Adrenal gland (tissue), 12 donors: ENCODE results near the gene NAGS. TPM values are rescaled to one million over a fixed set of nuclear protein-coding genes. Genes with fewer than 3 reads are reported as not detected.

ENCODE experiments used
- DNase-seq, 7 donors: peaks; one replicate each; pipeline ENCODE4 v3.0.0-alpha.2; 2019 to 2020
- H3K27ac ChIP-seq, 5 donors: fragments of 200-600 bp; sonication (generic) in 4 of 5; 1 replicate in 3 of 5; 2 replicates in 2 of 5; pipeline versions ENCODE4 v1.5.1 to v1.8.0; 2016 to 2020; ENCODE audit warnings: mild to moderate bottlenecking in 1 of 5
- H3K27me3 ChIP-seq: fragments of 200-600 bp; 2 replicates; pipeline ENCODE4 v1.8.0; 2021
- H3K36me3 ChIP-seq, 2 donors: fragments of 200-600 bp; replicated peaks in 1 of 2; 1 replicate in 1 of 2; 2 replicates in 1 of 2; pipeline versions ENCODE4 v1.5.1 to v1.8.0; 2018 to 2022
- H3K4me1 ChIP-seq, 2 donors: fragments of 200-600 bp; replicated peaks in 1 of 2; 1 replicate in 1 of 2; 2 replicates in 1 of 2; pipeline versions ENCODE4 v1.5.1 to v1.8.0; 2018 to 2021
- H3K4me3 ChIP-seq, 4 donors: fragments of 200-600 bp; sonication (generic) in 3 of 4; one replicate each; pipeline ENCODE4 v1.5.1; 2016 to 2018
- H3K9me3 ChIP-seq, 3 donors: fragments of 200-600 bp; sonication (generic) in 1 of 3; replicated peaks in 1 of 3; 1 replicate in 2 of 3; 2 replicates in 1 of 3; pipeline versions ENCODE4 v1.5.1 to v1.8.0; 2016 to 2021
- POLR2A ChIP-seq, 2 donors: fragments of 450-650 bp; IDR thresholded peaks; one replicate each; pipeline ENCODE4 v1.6.1; 2017; ENCODE audit warnings: antibody characterized with exemption in 2 of 2, mild to moderate bottlenecking in 2 of 2, moderate library complexity in 1 of 2
- WGBS, 4 donors: extraction: QIAGEN DNeasy Blood & Tissue Kit in 2 of 4; methylation state at CpG; one replicate each; pipeline versions ENCODE4 v1.1.5 to v1.1.7; 2013 to 2017; 5-methylcytosine and 5-hydroxymethylcytosine counted together
- intact Hi-C, 2 donors: fragments of 100-400 bp; cut with DNase I; formaldehyde crosslinking; loops; one replicate each; pipeline versions ENCODE4 v1.14.1 to v1.15.0; 2022 to 2023
- polyA plus RNA-seq, 3 donors: library from polyadenylated mRNA; stranded (reverse); fragments of 200-250 nt in 2 of 3; fragments of 350-450 nt in 1 of 3; fragmentation: Illumina TruSeq in 1 of 3; extraction: RNeasy Lipid Tissue Mini Kit (QIAGEN cat#74804) in 1 of 3; gene quantifications; one replicate each; pipeline ENCODE4 v1.2.3, GENCODE V29; 2013 to 2014
- total RNA-seq, 9 donors: library from RNA; depleted of rRNA in 4 of 9; stranded (reverse); fragments of >200 nt in 4 of 9; fragments of 120-200 nt in 1 of 9; fragmentation: NEBNext Ultra II Directional in 1 of 9; extraction: Animal tissue kit (Norgen Biotek cat#: 25700) in 1 of 9; gene quantifications; one replicate each; pipeline versions ENCODE4 v1.1.0 to v1.2.4, GENCODE V29; 2013 to 2023
- TF ChIP-seq, protein P1 (sequence below), 6 experiments: fragments of 450-650 bp in 4 of 6; fragments of 200-600 bp in 2 of 6; sonication (generic) in 1 of 6; IDR thresholded peaks; 1 replicate in 5 of 6; 2 replicates in 1 of 6; pipeline versions ENCODE4 v1.5.1 to v1.8.0; 2016 to 2021; ENCODE audit warnings: antibody characterized with exemption in 6 of 6, mild to moderate bottlenecking in 2 of 6, moderate library complexity in 1 of 6
- donor health status: healthy with polysubstance abuse.
- donor health status: Bipolar disorder and iron deficiency.
- donor health status: DM: yes; HTN: yes; CAD: no.
- donor health status: DM: no; HTN: no; CAD: no.
- donor health status: DM: no; HTN: no; CAD: no.
- donor health status: DM: yes; HTN: yes; CAD: no.

The NAGS gene
- total and polyA plus RNA-seq, 12 donors: 0.22 to 4.4 (median 1.1) TPM

DNA sequence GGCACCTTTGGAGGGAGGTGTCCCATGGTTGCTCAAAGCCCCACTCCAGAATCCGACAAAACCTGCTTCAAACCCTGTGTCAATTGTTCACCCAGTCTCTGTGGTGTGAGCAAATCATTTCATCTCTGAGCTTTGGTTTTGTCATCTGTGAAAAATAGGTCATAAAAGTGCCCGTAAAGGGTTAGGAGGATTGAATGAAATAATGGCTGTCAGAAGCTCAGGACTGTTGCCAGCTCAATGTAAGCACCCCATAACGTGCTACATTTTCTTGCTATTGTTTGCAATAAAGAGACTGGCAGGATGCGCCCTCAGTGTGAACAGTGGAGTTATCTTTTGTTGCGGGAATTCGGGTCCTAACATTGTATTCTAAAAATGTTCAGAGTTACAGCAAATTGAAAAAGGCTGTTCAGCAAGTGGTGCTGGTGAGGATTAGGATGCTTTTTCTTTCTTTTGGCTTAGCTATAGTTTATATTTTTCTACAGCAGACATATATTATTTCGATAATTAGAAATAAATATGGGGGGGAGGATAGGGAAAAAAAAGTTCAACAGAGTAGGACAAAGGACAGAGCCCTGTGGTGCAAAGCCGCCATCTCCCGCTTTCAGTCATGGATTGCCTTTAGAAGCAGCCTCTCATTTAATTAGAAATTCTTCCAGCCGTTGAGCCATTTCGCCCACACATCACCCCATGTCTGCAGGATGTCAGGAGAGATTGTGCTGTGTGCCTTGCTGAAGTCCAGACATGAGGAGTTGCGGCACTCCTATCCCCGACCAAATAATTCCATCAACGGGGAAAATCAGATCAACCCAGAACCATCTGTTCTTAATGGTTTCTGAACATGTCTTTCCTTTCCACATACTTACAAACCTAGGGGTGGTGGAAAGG is 29.8 kb upstream of the NAGS start:
- no peak for TF ChIP-seq POLR2A (IDR thresholded peaks at IDR 0.05)
- TF ChIP-seq, protein P1, sequence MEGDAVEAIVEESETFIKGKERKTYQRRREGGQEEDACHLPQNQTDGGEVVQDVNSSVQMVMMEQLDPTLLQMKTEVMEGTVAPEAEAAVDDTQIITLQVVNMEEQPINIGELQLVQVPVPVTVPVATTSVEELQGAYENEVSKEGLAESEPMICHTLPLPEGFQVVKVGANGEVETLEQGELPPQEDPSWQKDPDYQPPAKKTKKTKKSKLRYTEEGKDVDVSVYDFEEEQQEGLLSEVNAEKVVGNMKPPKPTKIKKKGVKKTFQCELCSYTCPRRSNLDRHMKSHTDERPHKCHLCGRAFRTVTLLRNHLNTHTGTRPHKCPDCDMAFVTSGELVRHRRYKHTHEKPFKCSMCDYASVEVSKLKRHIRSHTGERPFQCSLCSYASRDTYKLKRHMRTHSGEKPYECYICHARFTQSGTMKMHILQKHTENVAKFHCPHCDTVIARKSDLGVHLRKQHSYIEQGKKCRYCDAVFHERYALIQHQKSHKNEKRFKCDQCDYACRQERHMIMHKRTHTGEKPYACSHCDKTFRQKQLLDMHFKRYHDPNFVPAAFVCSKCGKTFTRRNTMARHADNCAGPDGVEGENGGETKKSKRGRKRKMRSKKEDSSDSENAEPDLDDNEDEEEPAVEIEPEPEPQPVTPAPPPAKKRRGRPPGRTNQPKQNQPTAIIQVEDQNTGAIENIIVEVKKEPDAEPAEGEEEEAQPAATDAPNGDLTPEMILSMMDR (IDR thresholded peaks at IDR 0.05): no peak

DNA sequence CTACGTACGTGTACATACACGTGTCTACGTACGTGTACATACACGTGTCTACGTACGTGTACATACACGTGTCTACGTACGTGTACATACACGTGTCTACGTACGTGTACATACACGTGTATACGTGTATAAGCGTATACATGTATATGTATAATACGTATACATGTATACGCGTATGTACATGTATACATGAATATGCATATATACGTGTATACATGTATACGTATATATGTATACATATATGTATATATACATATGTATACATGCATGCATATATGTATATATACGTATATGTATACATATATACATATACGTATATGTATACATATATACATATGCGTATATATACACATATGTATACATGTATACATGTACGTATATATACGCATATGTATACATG is 28.5 kb upstream of the NAGS start:
- Histone ChIP-seq H3K9me3 (no peaks in the 10 kb centered on the region), H3K36me3 (no peaks in the 10 kb centered on the region), H3K27ac (no peak overlapping the region), H3K4me1 (no peaks in the 10 kb centered on the region), H3K27me3 (no peaks in the 10 kb centered on the region), H3K4me3 (no peak overlapping the region)
- intact Hi-C loops: no loop called here
- WGBS, 4 donors: 63 to 83% (median 82%) methylated on average over 16 to 26 of the region's 27 CpGs
- TF ChIP-seq, protein P1 (IDR thresholded peaks at IDR 0.05): no peak
- no peak for TF ChIP-seq POLR2A (IDR thresholded peaks at IDR 0.05)
- no peak for DNase-seq

More for the DNA sequence above, 29.8 kb upstream of the NAGS start:
- H3K27me3 ChIP-seq: no peaks in the 10 kb centered on the region
- no peak overlapping the region for H3K4me3 ChIP-seq
- DNase-seq: no peak
- intact Hi-C loops: no loop called here
- H3K36me3 ChIP-seq: no peaks in the 10 kb centered on the region
- H3K9me3 ChIP-seq: no peaks in the 10 kb centered on the region
- H3K4me1 ChIP-seq: no peaks in the 10 kb centered on the region
- 59 to 73% (median 70%) methylated on average over 14 of the region's 14 CpGs for WGBS, 4 donors
- H3K27ac ChIP-seq: no peak overlapping the region

DNA sequence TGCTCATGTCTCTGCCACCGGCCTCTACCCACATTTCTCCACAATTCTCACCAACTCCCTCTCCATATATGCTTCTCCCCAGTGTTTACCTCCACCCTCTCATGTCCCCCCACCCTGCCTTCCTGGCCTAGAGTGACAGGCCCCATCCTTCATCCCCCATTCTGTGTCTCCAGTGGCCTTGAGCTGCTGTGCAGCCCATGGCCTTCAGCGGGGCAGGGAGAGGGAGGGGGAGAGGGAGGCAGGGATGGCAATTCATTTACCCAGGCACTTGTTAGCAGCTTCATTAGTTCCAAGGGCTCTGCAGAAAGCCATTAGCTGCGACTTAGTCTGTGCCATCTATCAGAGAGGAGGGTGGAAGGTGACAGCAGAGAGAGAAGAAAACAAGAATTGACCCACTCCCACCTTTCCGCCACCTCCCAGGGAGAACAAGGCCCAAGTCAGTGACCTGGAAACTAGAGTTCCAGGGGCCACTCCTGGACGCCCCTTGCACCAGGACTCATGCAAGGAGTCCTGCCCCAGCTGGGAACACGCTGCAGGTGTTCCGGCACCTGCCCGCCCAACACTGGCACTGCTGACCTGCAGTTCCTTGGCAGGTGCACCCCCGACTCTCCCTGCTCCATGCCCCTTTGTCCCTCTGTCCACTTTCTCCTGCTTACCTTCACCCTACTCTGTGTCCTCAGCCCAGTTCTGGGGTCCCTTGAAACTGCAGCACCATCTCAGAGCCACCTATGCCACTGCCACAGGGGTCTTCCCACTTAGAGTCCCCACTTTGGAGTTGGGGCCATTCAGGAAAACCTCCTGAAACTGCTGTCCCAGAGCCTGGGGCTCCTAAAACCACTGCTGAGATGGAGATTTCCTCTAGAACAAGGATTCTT is 27.2 kb upstream of the NAGS start:
- TF ChIP-seq POLR2A (IDR thresholded peaks at IDR 0.05): no peak
- no peaks in the 10 kb centered on the region for H3K27me3 ChIP-seq
- WGBS, 4 donors: 41 to 68% (median 65%) methylated on average over 4 to 9 of the region's 9 CpGs
- H3K4me1 ChIP-seq: no peaks in the 10 kb centered on the region
- no peak for DNase-seq
- no peaks in the 10 kb centered on the region for H3K36me3 ChIP-seq
- intact Hi-C loops: no loop called here
- no peaks in the 10 kb centered on the region for H3K9me3 ChIP-seq
- no peak overlapping the region for H3K4me3 ChIP-seq
- H3K27ac ChIP-seq: no peak overlapping the region

DNA sequence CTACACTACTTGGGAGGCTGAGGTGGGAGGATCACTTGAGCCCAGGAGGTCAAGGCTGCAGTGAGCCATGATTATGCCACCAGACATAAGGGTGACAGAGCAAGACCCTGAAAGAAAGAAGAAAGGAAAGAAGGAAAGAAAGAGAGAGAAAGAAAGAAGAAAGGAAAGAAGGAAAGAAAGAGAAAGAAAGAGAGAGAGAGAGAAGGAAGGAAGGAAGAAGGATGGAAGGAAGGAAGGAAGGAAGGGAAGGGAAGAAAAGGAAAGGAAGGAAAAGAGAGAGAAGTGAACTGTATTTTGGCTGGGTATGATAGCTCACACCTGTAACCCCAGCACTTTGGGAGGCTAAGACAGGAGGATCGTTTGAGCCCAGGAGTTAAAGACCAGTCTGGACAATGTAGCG is 26.3 kb upstream of the NAGS start:
- no peak overlapping the region for H3K4me3 ChIP-seq
- no peak for TF ChIP-seq POLR2A (IDR thresholded peaks at IDR 0.05)
- TF ChIP-seq, protein P1 (IDR thresholded peaks at IDR 0.05): no peak
- DNase-seq: no peak
- H3K27ac ChIP-seq: no peak overlapping the region
- 71 to 90% (median 81%) methylated on average over 2 of the region's 2 CpGs for WGBS, 4 donors
- intact Hi-C loops: no loop called here
- no peaks in the 10 kb centered on the region for H3K4me1 ChIP-seq
- H3K27me3 ChIP-seq: peaks cover 5% of the 10 kb centered on the region
- no peaks in the 10 kb centered on the region for H3K9me3 ChIP-seq
- H3K36me3 ChIP-seq: no peaks in the 10 kb centered on the region
